ENCODE measurements around the gene ELMO1. TPM values are rescaled to one million over a fixed set of nuclear protein-coding genes. Genes with fewer than 3 reads are reported as not detected.

The ELMO1 gene
- total and polyA plus RNA-seq, 2 experiments from 2014 or later, result 6.5 to 24.9 TPM

DNA sequence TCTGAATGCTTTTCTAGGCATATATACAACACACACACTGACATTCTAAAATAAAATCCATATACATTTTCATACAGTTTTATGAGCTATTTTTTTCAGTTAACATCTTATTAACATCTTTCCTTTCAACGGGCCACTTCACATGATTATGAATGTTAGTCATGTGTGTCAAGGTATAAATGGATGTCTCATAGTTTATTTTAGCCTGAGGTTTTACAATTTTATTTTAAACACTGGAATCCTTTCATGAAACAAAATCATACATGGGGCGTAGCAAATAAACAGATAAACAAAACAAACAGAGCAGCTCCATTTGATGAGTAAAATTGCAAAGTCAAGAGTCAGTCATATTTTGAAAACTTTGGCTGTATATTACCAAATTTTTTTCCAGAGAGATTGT, 604.3 kb downstream of the ELMO1 start:
- Mint-ChIP-seq H3K36me3 (ENCODE audit: low read depth) (peaks cover 9% of the 10 kb centered on the region), H3K4me3 (no peak overlapping the region), H3K4me1 (peaks cover 2% of the 10 kb centered on the region; the same call in 2 of the 3 replicates), H3K27ac (no peak overlapping the region), H3K27me3 (ENCODE audit: insufficient read depth, low read depth, poor library complexity) (no peaks in the 10 kb centered on the region), H3K9me3 (peaks cover 14% of the 10 kb centered on the region)
- no peaks in the 10 kb centered on the region for H3K9me2 ChIP-seq (ENCODE audit: insufficient read depth)
- H3K27ac ChIP-seq (ENCODE audit: low read depth), result no peak overlapping the region
- TF ChIP-seq ZNF114 (CRISPR knock-in tag; IDR thresholded peaks at IDR 0.05) (no peak), POLR2AphosphoS5 (IDR thresholded peaks at IDR 0.05; ENCODE audit: low read depth) (no peak), REST (IDR thresholded peaks at IDR 0.05; ENCODE audit: unreplicated experiment) (no peak), STAT1 (IDR thresholded peaks at IDR 0.05; ENCODE audit: unreplicated experiment) (no peak), CREB1 (CRISPR knock-in tag; IDR thresholded peaks at IDR 0.05; ENCODE audit: low read depth) (no peak)
- TF ChIP-seq, protein P1, sequence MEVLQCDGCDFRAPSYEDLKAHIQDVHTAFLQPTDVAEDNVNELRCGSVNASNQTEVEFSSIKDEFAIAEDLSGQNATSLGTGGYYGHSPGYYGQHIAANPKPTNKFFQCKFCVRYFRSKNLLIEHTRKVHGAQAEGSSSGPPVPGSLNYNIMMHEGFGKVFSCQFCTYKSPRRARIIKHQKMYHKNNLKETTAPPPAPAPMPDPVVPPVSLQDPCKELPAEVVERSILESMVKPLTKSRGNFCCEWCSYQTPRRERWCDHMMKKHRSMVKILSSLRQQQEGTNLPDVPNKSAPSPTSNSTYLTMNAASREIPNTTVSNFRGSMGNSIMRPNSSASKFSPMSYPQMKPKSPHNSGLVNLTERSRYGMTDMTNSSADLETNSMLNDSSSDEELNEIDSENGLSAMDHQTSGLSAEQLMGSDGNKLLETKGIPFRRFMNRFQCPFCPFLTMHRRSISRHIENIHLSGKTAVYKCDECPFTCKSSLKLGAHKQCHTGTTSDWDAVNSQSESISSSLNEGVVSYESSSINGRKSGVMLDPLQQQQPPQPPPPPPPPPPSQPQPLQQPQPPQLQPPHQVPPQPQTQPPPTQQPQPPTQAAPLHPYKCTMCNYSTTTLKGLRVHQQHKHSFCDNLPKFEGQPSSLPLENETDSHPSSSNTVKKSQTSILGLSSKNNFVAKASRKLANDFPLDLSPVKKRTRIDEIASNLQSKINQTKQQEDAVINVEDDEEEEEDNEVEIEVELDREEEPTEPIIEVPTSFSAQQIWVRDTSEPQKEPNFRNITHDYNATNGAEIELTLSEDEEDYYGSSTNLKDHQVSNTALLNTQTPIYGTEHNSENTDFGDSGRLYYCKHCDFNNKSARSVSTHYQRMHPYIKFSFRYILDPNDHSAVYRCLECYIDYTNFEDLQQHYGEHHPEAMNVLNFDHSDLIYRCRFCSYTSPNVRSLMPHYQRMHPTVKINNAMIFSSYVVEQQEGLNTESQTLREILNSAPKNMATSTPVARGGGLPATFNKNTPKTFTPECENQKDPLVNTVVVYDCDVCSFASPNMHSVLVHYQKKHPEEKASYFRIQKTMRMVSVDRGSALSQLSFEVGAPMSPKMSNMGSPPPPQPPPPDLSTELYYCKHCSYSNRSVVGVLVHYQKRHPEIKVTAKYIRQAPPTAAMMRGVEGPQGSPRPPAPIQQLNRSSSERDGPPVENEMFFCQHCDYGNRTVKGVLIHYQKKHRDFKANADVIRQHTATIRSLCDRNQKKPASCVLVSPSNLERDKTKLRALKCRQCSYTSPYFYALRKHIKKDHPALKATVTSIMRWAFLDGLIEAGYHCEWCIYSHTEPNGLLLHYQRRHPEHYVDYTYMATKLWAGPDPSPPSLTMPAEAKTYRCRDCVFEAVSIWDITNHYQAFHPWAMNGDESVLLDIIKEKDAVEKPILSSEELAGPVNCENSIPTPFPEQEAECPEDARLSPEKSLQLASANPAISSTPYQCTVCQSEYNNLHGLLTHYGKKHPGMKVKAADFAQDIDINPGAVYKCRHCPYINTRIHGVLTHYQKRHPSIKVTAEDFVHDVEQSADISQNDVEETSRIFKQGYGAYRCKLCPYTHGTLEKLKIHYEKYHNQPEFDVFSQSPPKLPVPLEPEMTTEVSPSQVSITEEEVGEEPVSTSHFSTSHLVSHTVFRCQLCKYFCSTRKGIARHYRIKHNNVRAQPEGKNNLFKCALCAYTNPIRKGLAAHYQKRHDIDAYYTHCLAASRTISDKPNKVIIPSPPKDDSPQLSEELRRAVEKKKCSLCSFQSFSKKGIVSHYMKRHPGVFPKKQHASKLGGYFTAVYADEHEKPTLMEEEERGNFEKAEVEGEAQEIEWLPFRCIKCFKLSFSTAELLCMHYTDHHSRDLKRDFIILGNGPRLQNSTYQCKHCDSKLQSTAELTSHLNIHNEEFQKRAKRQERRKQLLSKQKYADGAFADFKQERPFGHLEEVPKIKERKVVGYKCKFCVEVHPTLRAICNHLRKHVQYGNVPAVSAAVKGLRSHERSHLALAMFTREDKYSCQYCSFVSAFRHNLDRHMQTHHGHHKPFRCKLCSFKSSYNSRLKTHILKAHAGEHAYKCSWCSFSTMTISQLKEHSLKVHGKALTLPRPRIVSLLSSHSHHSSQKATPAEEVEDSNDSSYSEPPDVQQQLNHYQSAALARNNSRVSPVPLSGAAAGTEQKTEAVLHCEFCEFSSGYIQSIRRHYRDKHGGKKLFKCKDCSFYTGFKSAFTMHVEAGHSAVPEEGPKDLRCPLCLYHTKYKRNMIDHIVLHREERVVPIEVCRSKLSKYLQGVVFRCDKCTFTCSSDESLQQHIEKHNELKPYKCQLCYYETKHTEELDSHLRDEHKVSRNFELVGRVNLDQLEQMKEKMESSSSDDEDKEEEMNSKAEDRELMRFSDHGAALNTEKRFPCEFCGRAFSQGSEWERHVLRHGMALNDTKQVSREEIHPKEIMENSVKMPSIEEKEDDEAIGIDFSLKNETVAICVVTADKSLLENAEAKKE (CRISPR knock-in tag; IDR thresholded peaks at IDR 0.05), result no peak
- H4K20me1 ChIP-seq (replicated peaks; ENCODE audit: insufficient read depth), result no peaks in the 10 kb centered on the region
- DNase-seq (ENCODE audit: low spot score) (no peak), ATAC-seq (no peak)
- no peak overlapping the region for H3K4me2 ChIP-seq
- no peaks in the 10 kb centered on the region for H3F3A ChIP-seq (replicated peaks; ENCODE audit: low read depth)
- H2AFZ ChIP-seq, result no peak overlapping the region
- no peak overlapping the region for H3K4me3 ChIP-seq
- H3K36me3 ChIP-seq (ENCODE audit: insufficient read depth), result no peaks in the 10 kb centered on the region
- H3K79me2 ChIP-seq (replicated peaks; ENCODE audit: insufficient read depth), result no peaks in the 10 kb centered on the region
- H3K27me3 ChIP-seq (ENCODE audit: insufficient read depth), result no peaks in the 10 kb centered on the region
- no peaks in the 10 kb centered on the region for H3K4me1 ChIP-seq (ENCODE audit: insufficient read depth)

All from GM23338 (cell line).